Lower leg skin (tissue), 4 donors: ENCODE data around the gene CRK. TPM values are rescaled to one million over a fixed set of nuclear protein-coding genes. Genes with fewer than 3 reads are reported as not detected.

Experiments used
- DNase-seq, 2 donors: peaks; one replicate each; pipeline ENCODE4 v3.0.0-alpha.2; 2019; ENCODE audit warnings: low spot score in 2 of 2
- H3K4me3 ChIP-seq: fragments of 200-600 bp; sonication (generic); 2 replicates; pipeline ENCODE4 v1.5.1; 2017; ENCODE audit warnings: mild to moderate bottlenecking, low read depth; ENCODE audit not compliant: poor library complexity, severe bottlenecking
- CTCF ChIP-seq, 3 donors: fragments of 450-650 bp; IDR thresholded peaks; one replicate each; pipeline ENCODE4 v1.5.1; 2016; ENCODE audit warnings: antibody characterized with exemption in 3 of 3, mild to moderate bottlenecking in 3 of 3, moderate library complexity in 2 of 3
- POLR2A ChIP-seq, 2 donors: fragments of 450-650 bp; IDR thresholded peaks; one replicate each; pipeline ENCODE4 v1.6.1; 2016 to 2017; ENCODE audit warnings: antibody characterized with exemption in 2 of 2, mild to moderate bottlenecking in 1 of 2, moderate library complexity in 1 of 2
- WGBS, 2 donors: methylation state at CpG; one replicate each; pipeline ENCODE4 v1.1.5; 2018; 5-methylcytosine and 5-hydroxymethylcytosine counted together
- intact Hi-C: fragments of 100-400 bp; cut with DNase I; formaldehyde crosslinking; loops from one replicate; pipeline ENCODE4 v1.15.0; 2023; ENCODE audit warnings: low total_unique reads
- total RNA-seq, 4 donors: library from RNA; depleted of rRNA; stranded (reverse); fragments of >200 nt; gene quantifications; one replicate each; pipeline ENCODE4 v1.1.0, GENCODE V29; 2016

CRK gene
- total RNA-seq, 4 donors from 2014 or later, result 48.2 to 70.0 (median 50.7) TPM

GRCh38 chr17:1498233-1498632 is 42.2 kb upstream of the CRK start:
- intact Hi-C loops, result no loop called here
- 59 to 69% methylated on average over 2 of the region's 2 CpGs for WGBS, 2 donors
- no peak overlapping the region for H3K4me3 ChIP-seq

GRCh38 chr17:1497831-1498230 is 41.8 kb upstream of the CRK start:
- TF ChIP-seq POLR2A (IDR thresholded peaks at IDR 0.05) (no peak), CTCF (IDR thresholded peaks at IDR 0.05) (no peak)
- 68 to 73% methylated on average over 15 of the region's 15 CpGs for WGBS, 2 donors

More at GRCh38 chr17:1498233-1498632, 42.2 kb upstream of the CRK start:
- DNase-seq, result no peak
- TF ChIP-seq POLR2A (IDR thresholded peaks at IDR 0.05) (no peak), CTCF (IDR thresholded peaks at IDR 0.05) (no peak)

GRCh38 chr17:1496869-1497268 is 40.8 kb upstream of the CRK start:
- intact Hi-C loops, result no loop called here
- H3K4me3 ChIP-seq, result no peak overlapping the region
- 86 to 98% methylated on average over 8 to 14 of the region's 14 CpGs for WGBS, 2 donors
- TF ChIP-seq CTCF (IDR thresholded peaks at IDR 0.05), result no peak
- no peak for TF ChIP-seq POLR2A (IDR thresholded peaks at IDR 0.05)
- DNase-seq, result no peak

More at GRCh38 chr17:1497831-1498230, 41.8 kb upstream of the CRK start:
- no peak overlapping the region for H3K4me3 ChIP-seq
- intact Hi-C loops, result no loop called here
- DNase-seq, result no peak

GRCh38 chr17:1495265-1495989 is 39.4 kb upstream of the CRK start:
- DNase-seq, result no peak
- TF ChIP-seq POLR2A (IDR thresholded peaks at IDR 0.05) (no peak), CTCF (IDR thresholded peaks at IDR 0.05) (no peak)
- WGBS, 2 donors, result 50 to 61% methylated on average over 14 of the region's 14 CpGs
- intact Hi-C loops, result no loop called here
- no peak overlapping the region for H3K4me3 ChIP-seq

- TF ChIP-seq CTCF (IDR thresholded peaks at IDR 0.05) (no peak), POLR2A (IDR thresholded peaks at IDR 0.05) (no peak)
- intact Hi-C loops, result no loop called here
- DNase-seq, result no peak
- WGBS, 2 donors, result 77 to 80% methylated on average over 9 to 11 of the region's 11 CpGs
- H3K4me3 ChIP-seq, result no peak overlapping the region
Observed at GRCh38 chr17:1494736-1495253, 38.8 kb upstream of the CRK start.
